ENCODE measurements around the gene TCF12.

Gene TCF12

DNA sequence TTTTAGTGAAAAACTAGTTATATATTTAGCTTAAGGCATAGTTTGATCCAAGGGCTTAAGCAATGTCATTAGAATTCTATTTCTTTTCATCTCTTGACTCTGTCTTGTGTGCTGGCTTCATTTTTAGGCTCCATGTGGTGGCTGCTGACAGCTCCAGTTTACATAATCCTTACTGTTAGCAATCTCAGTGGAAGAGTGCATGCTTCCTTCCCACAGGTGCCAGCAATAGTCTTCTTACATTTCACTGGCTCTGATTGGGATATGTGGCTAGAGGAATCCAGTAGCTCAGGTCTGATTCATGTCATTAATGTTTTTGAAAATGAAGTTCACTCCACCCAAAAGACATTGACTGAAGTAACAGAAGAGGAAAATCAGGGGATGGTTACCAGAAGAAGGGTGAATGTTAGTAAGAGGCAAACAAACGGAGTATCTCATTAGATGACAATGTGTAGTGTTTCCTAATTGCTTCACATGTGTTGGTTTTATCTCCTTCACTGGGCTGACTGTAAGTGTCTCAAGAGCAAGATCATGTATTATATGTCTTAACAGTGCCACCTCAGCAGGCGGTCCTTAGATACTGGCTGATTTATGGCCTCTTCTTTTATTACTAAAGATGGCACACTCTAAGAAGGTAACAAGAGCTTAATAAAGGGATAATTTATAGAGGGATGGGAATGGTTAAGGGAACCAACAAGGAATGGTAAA, 25.6 kb upstream of the TCF12 start:
- Histone ChIP-seq H3K4me2 (ENCODE audit: low read length) (no peak overlapping the region), H2AFZ (ENCODE audit: low read length) (no peak overlapping the region), H3K9me2 (ENCODE audit: low read depth, low read length) (no peaks in the 10 kb centered on the region), H3K79me2 (ENCODE audit: insufficient read depth, low read length) (no peaks in the 10 kb centered on the region), H3K36me3 (ENCODE audit: insufficient read depth, low read length) (no peaks in the 10 kb centered on the region), H3K4me1 (ENCODE audit: insufficient read depth, low read length, severe bottlenecking) (peaks cover 13% of the 10 kb centered on the region), H3K9me3 (ENCODE audit: low read length) (no peaks in the 10 kb centered on the region), H3K27ac (ENCODE audit: low read depth, low read length, poor library complexity, severe bottlenecking) (no peak overlapping the region), H3K4me3 (ENCODE audit: low read depth, low read length, poor library complexity, severe bottlenecking) (no peak overlapping the region), H3K27me3 (ENCODE audit: insufficient read depth, low read length) (no peaks in the 10 kb centered on the region), H3F3A (ENCODE audit: insufficient read depth, low read length) (no peaks in the 10 kb centered on the region; the same call in 1 of the 2 replicates), H3K9ac (ENCODE audit: low read length) (no peak overlapping the region), H4K20me1 (ENCODE audit: insufficient read depth, low read length) (no peaks in the 10 kb centered on the region)
- no peak for TF ChIP-seq EZH2 (IDR thresholded peaks at IDR 0.05; ENCODE audit: borderline replicate concordance, low read length)
- TF ChIP-seq, protein P1, sequence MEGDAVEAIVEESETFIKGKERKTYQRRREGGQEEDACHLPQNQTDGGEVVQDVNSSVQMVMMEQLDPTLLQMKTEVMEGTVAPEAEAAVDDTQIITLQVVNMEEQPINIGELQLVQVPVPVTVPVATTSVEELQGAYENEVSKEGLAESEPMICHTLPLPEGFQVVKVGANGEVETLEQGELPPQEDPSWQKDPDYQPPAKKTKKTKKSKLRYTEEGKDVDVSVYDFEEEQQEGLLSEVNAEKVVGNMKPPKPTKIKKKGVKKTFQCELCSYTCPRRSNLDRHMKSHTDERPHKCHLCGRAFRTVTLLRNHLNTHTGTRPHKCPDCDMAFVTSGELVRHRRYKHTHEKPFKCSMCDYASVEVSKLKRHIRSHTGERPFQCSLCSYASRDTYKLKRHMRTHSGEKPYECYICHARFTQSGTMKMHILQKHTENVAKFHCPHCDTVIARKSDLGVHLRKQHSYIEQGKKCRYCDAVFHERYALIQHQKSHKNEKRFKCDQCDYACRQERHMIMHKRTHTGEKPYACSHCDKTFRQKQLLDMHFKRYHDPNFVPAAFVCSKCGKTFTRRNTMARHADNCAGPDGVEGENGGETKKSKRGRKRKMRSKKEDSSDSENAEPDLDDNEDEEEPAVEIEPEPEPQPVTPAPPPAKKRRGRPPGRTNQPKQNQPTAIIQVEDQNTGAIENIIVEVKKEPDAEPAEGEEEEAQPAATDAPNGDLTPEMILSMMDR (IDR thresholded peaks at IDR 0.05; ENCODE audit: low read length): no peak

GRCh38 chr15:56893364-56893678, 25.1 kb upstream of the TCF12 start:
- Histone ChIP-seq H3K4me2 (ENCODE audit: low read length) (no peak overlapping the region), H4K20me1 (ENCODE audit: insufficient read depth, low read length) (no peaks in the 10 kb centered on the region), H3K4me3 (ENCODE audit: low read depth, low read length, poor library complexity, severe bottlenecking) (no peak overlapping the region), H3K36me3 (ENCODE audit: insufficient read depth, low read length) (no peaks in the 10 kb centered on the region), H3K9me2 (ENCODE audit: low read depth, low read length) (no peaks in the 10 kb centered on the region), H3K9me3 (ENCODE audit: low read length) (no peaks in the 10 kb centered on the region), H2AFZ (ENCODE audit: low read length) (no peak overlapping the region), H3K27me3 (ENCODE audit: insufficient read depth, low read length) (no peaks in the 10 kb centered on the region), H3K9ac (ENCODE audit: low read length) (no peak overlapping the region), H3K79me2 (ENCODE audit: insufficient read depth, low read length) (no peaks in the 10 kb centered on the region), H3F3A (ENCODE audit: insufficient read depth, low read length) (no peaks in the 10 kb centered on the region), H3K4me1 (ENCODE audit: insufficient read depth, low read length, severe bottlenecking) (peaks cover 7% of the 10 kb centered on the region), H3K27ac (ENCODE audit: low read depth, low read length, poor library complexity, severe bottlenecking) (no peak overlapping the region)
- no peak for TF ChIP-seq EZH2 (IDR thresholded peaks at IDR 0.05; ENCODE audit: borderline replicate concordance, low read length)

DNA sequence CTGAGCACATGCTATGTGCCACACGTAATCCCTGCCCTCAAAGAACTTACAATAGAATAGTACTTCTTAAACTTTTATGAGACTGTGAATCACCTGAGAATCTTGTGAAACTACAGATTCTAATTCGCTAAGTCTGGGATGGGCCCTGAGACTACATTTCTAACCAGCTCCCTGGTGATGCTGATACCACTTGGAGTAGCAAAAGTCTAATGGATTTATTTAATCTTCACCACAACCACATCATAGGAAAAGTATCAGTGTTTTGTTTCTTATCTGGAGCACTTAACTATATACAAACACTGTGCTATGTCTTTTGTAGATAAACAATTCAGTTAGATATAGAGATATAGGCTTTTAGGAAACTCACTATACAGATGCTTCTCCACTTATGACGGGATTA, 23.8 kb upstream of the TCF12 start:
- Histone ChIP-seq H3K36me3 (ENCODE audit: insufficient read depth, low read length) (no peaks in the 10 kb centered on the region), H3K9me3 (ENCODE audit: low read length) (no peaks in the 10 kb centered on the region), H3K9ac (ENCODE audit: low read length) (no peak overlapping the region), H3F3A (ENCODE audit: insufficient read depth, low read length) (no peaks in the 10 kb centered on the region), H3K4me2 (ENCODE audit: low read length) (no peak overlapping the region), H3K27ac (ENCODE audit: low read depth, low read length, poor library complexity, severe bottlenecking) (no peak overlapping the region), H3K9me2 (ENCODE audit: low read depth, low read length) (no peaks in the 10 kb centered on the region), H3K79me2 (ENCODE audit: insufficient read depth, low read length) (no peaks in the 10 kb centered on the region), H3K4me3 (ENCODE audit: low read depth, low read length, poor library complexity, severe bottlenecking) (no peak overlapping the region), H4K20me1 (ENCODE audit: insufficient read depth, low read length) (no peaks in the 10 kb centered on the region), H3K27me3 (ENCODE audit: insufficient read depth, low read length) (no peaks in the 10 kb centered on the region), H2AFZ (ENCODE audit: low read length) (no peak overlapping the region), H3K4me1 (ENCODE audit: insufficient read depth, low read length, severe bottlenecking) (no peaks in the 10 kb centered on the region)
- TF ChIP-seq, protein P1 (IDR thresholded peaks at IDR 0.05; ENCODE audit: low read length): no peak
- no peak for TF ChIP-seq EZH2 (IDR thresholded peaks at IDR 0.05; ENCODE audit: borderline replicate concordance, low read length)

GRCh38 chr15:56901931-56902330, 16.5 kb upstream of the TCF12 start:
- no peak overlapping the region for H3K27ac ChIP-seq (ENCODE audit: low read depth, low read length, poor library complexity, severe bottlenecking)
- no peak overlapping the region for H3K4me3 ChIP-seq (ENCODE audit: low read depth, low read length, poor library complexity, severe bottlenecking)
- H3F3A ChIP-seq (ENCODE audit: insufficient read depth, low read length): no peaks in the 10 kb centered on the region
- H3K9ac ChIP-seq (ENCODE audit: low read length): no peak overlapping the region
- H3K4me2 ChIP-seq (ENCODE audit: low read length): no peak overlapping the region
- H3K79me2 ChIP-seq (ENCODE audit: insufficient read depth, low read length): no peaks in the 10 kb centered on the region
- H2AFZ ChIP-seq (ENCODE audit: low read length): no peak overlapping the region
- no peaks in the 10 kb centered on the region for H3K9me3 ChIP-seq (ENCODE audit: low read length)
- H4K20me1 ChIP-seq (ENCODE audit: insufficient read depth, low read length): no peaks in the 10 kb centered on the region
- H3K4me1 ChIP-seq (ENCODE audit: insufficient read depth, low read length, severe bottlenecking): peaks cover 2% of the 10 kb centered on the region
- no peaks in the 10 kb centered on the region for H3K36me3 ChIP-seq (ENCODE audit: insufficient read depth, low read length)
- H3K27me3 ChIP-seq (ENCODE audit: insufficient read depth, low read length): no peaks in the 10 kb centered on the region
- H3K9me2 ChIP-seq (ENCODE audit: low read depth, low read length): no peaks in the 10 kb centered on the region
- TF ChIP-seq EZH2 (IDR thresholded peaks at IDR 0.05; ENCODE audit: borderline replicate concordance, low read length): no peak
- TF ChIP-seq, protein P1 (IDR thresholded peaks at IDR 0.05; ENCODE audit: low read length): no peak
